CD4-positive, alpha-beta T cell treated with Interleukin-17A for 1 hour (primary cell): Measurements from ENCODE around the gene IL1F10.

Source experiments
- DNase-seq: peaks from one replicate; pipeline ENCODE4 v3.0.0-alpha.2; 2020

The IL1F10 gene, protein sequence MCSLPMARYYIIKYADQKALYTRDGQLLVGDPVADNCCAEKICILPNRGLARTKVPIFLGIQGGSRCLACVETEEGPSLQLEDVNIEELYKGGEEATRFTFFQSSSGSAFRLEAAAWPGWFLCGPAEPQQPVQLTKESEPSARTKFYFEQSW

DNA sequence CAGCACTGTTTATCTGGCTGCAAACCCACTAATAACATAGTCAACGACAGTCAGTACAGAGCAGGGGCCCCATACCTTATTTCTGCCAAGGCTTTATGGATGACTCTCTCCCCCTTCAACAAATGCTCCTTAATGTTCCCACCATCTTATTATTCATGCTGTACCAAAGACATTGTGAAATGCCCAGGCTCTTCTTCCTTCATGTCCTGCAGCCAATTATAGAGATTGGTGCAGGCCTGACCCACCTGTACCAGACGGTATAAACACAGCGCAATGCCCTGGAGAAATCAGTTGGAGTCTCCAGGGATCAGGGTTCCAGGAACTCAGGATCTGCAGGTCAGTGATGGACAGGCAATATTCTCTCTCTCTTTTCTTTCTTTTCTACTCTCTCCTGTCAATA, at the start of gene IL1F10:
Gene IL1F10 (plus strand): TSS at position 290 of the 400 bp plus-strand sequence. CDS start 4,769 bp downstream, outside the sequence.
- DNase-seq: no peak

DNA sequence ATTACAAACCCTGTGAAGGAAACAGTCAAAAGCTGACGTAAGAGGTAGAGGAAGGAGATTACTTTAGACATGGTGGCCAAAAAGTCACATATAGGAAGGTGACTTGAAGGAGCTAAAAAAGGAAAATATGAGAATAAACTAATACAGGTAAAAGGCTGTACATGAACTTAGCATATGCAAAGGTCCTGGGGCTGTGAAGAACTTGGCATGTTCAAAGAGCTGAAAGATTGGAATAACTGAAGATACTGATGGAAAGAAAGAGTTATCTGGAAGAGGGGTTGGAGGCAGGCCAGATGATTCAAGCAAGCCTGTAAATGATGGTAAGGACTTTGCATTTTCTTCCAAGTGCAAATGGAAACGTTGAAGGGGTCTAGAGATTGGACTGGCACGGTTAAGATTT, 49.3 kb upstream of the IL1F10 start:
- DNase-seq: no peak

DNA sequence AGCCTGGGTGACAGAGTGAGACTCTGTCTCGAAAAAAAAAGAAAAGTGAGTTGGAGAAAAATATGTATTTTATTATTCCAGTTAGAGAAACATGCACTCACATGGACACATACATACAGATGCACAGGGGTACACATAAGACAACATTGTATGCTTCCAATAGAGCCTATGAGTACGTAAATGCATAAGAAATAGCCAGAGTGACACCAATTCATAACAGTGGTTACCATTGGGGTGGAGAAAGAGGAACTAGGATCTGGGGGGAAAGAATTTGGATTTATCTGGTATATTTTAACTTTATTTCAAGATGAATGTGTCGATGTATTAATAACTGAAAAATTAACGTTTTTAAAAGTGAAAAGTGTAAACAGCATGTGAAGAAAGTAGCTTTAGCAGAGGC, 46.5 kb upstream of the IL1F10 start:
- no peak for DNase-seq

DNA sequence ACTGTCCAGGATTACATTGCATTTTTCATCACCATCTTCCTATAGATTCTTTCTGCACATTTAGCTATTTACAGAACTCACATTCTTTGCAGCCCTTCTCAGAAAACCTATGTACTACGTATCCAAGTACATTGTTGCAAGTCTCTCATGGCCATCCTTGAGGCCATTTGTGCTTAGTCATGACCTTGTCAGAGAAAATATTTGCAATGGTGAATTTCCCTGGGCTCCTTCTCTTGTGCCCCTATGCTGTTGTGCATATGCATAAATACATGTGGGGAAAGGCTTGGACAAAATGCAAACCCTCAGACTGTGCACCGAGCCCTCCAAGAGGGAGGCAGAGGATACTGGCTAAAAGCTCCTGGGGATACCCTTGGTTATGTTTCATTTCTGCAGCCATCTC, 43.0 kb upstream of the IL1F10 start:
- no peak for DNase-seq

DNA sequence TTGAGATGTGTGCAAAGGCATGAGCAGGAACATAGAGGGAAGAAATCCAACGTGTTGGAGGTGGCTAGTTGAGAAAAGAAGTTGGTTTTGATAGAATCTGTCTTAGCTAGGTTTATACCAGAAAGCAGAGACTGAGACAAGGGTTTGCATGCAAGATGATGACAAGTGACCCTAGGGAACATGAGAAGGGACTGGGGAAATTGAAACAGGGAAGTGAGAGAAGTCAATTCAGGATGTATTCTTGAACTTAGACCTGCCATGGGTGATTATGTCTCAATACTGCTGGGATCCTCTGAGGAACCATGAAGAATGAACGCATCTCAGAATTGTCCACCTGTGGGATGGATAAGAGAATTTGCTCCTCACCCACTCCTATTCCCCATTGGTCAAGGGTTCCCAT, 42.0 kb upstream of the IL1F10 start:
- DNase-seq: no peak

DNA sequence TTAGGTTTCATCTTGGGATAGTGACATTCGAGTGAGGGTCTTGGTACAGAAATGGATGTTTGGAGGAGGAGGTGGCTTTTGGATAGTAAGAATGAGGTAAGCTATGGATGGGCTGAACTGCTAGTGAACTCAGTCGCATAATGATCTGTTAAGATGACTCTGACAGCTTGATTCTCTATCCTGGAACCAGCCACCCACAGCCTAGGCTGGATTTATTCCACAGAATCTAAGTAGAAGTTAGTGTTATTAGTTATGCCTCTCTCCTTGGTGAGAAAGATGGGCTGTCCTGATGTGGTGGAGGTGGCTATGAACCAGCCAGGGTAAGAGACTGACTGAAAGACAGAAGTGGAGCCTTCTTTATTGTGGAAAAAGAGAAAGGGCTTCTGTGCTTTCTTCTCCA, 40.1 kb upstream of the IL1F10 start:
- DNase-seq: no peak

DNA sequence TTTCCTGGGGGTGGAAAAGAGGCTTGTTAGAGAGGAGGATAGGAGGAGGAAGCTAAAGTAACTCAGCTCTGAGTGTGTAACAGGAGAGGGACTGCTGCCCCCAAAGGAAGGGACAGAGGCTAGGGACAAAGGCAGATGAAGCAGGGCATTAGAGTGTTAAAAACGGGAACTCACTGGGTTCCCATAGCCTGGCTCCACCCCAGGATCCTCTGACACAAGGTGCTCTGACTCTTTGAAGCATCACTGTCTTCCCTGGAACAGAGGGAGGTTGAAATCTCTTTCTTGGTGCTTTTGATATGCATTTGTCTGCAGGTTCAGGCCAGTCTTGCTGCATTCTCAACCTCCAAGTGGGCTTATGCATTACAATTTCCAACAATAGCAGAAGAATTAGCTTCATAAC, 39.7 kb upstream of the IL1F10 start:
- DNase-seq: no peak

DNA sequence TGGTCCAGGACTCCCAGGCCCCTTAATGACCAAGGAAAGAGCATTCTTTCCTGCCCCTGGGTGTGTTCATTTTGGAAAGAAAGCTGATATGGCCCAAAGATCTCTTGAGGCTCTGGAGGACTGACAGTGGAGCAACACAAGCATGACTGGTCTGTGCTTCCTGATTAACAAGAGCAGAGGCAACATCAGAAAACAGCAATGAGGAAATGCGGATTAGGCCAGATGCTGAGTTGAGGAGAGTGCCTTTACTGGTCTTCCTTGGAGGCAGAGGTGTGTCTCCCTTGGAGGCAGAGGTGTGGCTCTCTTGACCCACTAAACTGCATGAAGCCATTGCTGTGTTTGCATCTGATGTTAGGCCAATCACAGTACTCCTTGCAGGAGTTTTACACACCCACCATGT, 35.0 kb upstream of the IL1F10 start:
- DNase-seq: no peak

DNA sequence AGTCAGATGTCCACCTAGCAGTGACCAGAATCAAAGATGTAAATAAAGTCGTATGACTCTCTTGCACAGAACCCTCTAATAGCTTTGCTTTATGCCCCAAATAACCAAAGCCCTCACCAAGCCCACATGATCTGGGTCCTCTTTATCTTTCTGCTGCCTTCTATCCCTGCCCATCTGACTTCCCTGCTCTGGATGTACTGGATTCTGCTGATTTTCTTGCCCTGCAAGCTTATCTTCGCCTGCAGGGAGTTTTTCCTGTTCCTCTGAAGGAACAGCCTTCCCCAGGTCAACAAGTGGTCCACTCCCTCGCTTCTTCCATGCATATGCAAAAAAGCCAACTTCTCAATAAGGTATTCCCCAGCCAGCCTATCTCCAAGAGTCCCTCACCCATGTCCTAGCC, 33.8 kb upstream of the IL1F10 start:
- DNase-seq: no peak

DNA sequence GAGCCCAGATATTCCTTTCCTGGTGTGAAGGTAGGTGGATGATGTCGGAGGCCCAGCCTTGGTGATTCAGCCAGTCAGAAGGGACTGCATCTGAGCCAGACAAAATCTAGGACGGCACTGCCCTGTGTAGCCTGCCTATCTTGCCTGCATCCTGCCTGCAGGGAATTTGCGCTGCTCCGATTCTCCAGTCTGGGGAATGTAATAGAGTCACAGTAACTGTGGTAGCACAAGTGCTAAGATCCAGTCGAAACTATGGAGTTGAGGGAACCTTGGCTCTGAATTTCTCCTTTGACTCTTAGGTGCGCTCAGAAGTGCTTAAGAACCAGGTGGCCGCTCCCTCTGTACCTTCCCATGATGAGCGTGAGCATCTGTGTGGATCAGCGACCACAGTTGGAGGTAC, 31.0 kb upstream of the IL1F10 start:
- DNase-seq: no peak

DNA sequence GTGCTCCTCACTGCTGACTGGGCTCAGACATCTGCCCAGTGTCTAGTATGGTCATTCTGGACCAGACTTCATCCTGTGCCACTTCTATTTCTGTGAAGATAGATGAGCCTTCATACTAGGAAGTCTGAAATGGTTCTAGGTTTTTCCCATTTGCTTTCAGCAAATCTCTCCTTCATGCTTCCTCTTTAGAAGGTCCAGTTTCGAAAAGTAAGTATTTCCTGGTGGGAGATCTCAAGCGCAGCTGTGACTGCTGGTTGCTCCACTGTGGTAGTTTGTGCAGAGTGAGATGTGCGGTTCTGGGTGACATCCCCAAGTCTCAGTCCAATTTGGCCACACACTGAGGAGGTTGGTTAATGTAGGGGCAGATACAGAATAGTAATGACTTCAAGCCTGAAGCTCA, 29.5 kb upstream of the IL1F10 start:
- DNase-seq: no peak

DNA sequence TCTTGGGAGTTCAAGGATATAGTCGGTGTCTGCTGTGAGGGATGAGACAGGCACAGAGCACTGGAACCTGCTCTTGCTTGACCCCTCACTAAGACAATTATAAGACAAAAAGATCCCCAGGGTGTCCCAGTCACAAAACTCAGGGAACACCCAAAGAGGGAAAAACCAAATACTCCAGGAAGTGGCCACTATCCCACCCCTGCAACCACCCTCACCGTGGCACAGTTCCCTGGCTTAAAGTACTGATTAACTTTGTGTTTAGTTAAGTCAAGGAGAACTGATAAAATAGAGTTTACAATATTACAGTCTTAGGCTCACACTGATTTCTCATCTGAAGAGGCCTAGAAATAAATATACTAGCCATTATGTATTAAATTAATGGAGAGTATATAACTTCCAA, 28.6 kb upstream of the IL1F10 start:
- no peak for DNase-seq

DNA sequence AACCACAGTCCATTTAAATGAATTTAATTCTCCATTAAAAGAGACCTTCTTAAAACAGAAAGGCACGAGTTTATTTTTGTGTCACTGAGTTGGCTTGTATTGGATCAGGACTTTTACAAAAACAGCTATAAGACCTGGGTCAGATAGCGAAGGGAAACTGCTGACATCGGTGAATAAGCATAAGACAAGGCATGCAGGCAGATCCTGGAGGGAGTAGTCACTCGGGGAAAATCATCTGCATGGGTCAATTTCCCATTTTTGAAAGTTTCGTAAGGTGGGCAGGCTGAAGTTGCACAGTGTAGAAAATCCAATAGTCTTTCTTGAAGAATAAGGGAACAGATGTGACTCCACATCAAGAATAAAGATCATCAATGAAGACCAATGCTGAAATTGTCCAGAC, 28.1 kb upstream of the IL1F10 start:
- DNase-seq: no peak

DNA sequence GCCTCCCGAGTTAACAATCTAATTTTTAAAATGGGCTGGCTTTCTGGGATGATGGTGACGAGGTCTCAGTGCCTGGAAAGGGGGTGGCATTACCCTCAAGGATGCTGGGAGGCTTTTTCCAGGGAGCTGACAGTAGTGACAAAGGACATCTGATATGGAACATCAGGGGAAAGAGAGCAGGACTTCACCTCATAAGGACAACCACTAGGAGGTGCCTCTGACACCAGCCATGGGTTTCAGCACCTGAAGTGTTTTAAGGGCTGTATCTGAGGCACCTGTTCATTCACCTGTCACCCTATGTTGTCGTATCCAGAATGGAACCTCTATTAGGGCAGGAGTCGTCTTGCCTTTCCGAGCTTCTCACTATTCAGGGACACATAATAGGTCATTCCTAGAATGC, 25.9 kb upstream of the IL1F10 start:
- no peak for DNase-seq

DNA sequence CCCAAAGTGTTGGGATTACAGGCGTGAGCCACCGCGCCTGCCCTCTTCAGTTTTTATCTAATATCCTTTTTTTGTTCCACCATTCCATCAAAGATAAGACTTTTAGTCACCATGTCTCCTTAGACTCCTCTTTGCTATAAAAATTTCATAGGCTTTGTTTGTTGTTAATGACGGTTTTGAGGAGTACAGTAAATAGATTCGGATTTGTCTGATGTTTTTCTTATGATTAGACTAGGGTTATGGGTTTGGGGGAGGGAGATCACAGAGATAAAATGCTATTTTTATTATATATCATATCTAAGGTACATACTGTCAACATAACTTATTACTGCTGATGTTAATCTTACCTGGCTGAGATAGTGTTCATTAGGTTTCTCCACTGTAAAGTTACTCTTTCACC, 21.3 kb upstream of the IL1F10 start:
- no peak for DNase-seq

DNA sequence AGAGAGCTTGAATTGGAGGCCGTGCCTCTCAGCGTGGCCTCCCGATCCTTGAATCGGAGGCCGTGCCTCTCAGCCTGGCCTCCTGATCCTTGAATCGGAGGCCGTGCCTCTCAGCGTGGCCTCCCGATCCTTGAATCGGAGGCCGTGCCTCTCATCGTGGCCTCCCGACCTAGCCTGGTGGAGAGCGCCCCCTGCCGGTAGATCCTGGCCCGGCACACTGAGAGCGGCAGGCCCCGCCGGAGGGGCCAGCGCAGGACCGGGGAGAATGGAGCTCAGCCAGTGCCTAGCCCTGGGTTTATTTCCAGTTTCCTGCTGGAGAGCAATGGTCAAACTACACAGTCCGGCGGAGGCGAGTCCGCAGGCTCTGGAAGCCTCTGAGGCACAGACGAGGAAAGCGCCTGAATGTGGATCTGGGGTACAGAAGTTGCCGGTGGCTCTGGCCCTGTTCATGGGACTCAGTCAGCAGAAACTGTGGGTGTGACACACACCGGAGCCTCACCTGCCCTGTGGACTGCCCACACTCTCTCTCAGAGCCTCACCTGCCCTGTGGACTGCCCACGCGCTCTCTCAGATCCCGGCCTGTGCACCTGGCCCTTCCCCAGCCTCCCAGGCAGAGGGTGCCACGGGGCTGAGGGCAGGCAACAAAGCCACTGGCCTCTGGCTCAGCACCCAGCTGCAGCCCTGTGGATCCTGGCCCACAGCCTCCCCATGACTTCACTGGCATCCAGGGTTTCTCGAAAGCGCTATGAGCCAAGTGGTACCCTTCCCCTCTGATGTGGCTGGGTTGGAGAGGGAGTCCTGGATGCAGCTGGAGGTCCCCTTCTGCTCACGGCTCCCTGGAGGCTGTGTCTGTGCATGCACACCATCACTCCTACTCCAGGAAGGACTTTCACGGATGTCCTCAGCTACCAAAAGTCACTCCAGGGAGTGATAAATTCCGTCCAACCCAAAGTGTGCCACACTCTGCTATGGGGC, 16.6 kb upstream of the IL1F10 start:
- no peak for DNase-seq

DNA sequence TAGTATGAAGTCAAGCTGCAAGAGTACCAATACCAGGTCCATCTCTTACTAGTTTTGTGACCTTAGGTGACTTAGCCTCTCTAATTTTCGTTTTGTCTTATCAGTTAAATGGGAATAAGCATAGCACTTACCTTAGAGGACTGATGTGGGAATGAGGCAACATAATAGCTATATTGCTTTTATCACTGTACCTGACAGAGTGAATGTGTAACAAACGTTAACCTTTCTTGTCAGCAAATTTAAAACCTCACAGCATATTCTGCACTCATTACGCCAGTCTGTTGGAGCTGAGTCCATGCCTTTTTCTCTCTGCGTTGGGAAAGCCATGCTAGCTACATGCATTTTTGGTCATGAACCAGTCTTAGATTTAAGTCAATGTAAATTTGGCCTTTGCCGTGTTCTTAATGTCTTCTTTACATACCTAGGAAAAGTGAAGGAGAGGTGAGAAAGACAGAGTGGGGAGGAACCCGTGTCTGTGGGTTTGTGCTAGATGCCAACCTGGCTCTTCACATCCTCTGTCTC, 15.3 kb upstream of the IL1F10 start, which contains the start of gene IL36B:
Gene IL36B (minus strand): TSS at position 472 of the 522 bp plus-strand sequence.
- DNase-seq: no peak

DNA sequence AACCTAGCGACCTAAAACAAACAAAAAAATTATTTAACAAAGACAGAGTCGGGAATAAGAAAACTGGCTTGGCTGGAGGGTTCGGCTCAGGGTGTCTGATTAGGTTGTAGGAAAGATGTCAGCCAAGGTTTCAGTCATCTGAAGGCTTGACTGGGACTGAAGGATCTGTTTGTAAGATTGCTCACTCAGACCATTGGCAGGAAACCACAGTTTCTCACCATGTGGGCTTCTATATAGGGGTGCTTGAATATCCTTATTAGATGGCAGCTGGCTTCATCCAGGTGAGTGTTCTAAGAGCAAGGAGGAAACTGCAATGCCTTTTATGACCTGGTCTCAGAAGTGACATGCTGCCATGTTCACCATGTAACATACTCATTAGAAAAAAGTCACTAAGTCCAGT, 14.1 kb upstream of the IL1F10 start:
- no peak for DNase-seq

DNA sequence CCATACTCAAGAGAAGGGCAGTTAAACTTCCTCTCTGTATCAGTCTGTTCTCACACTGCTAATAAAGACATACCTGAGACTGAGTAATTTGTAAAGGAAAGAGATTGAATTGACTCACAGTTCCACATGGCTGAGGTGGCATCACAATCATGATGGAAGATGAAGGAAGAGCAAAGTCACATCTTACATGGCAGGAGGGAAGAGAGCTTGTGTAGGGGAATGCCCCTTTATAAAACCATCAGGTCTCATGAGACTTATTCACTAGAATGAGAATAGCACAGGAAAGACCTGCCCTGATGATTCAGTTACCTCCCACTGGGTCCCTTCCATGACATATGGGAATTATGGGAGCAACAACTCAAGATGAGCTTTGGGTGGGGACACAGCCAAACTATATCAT, 13.7 kb upstream of the IL1F10 start:
- no peak for DNase-seq

DNA sequence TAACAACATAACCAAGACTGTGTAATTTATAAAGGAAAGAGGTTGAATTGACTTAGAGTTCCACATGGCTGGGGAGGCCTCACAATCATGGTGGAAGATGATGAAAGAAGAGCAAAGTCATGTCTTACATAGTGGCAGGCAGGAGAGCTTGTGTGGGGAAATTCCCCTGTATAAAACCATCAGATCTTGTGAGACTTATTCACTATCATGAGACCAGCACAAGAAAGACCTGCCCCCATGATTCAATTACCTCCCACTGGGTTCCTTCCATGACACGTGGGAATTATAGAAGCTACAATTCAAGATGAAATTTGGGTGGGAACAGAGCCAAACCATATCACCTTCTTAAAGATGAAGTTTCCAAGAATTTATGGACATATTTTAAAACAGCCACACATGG, 11.2 kb upstream of the IL1F10 start:
- DNase-seq: no peak

DNA sequence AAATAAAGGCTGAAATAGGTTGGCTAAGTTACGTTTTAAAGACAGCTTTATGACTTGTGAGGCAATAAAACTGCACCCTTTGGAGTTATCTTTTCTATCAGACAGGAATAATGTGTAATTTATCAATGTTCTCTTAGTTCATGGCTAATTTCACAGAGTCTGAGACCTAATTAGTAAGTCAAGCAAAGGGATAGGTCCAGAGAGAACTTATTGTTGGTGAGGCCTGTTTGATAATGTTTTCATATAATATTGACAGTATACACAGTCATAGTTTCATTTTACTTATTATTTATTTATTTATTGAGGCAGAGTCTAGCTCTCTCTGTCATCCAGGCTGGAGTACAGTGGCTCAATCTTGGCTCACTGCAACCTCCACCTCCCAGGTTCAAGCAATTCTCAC, 10.7 kb upstream of the IL1F10 start:
- no peak for DNase-seq

DNA sequence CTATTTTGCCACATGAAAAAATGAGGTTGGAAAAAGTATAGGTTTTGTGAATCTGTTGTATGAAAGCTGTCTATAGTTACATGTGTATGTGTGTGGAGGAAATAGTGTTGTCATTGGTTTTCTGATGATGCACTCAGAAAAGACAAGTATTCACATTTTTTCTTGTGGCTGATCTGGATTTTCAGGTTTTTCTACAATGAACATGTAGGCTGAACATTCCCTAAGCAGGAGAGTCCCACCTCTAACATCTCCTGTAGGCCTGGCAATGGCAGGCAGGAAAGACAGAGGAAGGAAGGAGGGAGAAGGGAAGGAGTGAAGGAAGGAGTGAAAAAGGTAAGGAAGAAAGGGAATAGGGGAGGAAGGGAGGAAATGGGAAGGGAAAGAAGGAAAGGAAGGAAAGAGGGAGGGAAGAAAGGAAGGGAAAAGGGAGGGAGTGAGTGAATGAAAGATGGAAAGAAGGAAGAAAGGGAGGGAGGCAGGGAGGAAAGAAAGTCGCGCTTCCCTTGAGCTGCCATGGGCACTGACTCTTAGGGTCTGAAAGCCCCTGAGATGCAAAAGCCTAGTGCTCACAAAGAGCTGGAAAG, 9.3 kb upstream of the IL1F10 start:
- no peak for DNase-seq

DNA sequence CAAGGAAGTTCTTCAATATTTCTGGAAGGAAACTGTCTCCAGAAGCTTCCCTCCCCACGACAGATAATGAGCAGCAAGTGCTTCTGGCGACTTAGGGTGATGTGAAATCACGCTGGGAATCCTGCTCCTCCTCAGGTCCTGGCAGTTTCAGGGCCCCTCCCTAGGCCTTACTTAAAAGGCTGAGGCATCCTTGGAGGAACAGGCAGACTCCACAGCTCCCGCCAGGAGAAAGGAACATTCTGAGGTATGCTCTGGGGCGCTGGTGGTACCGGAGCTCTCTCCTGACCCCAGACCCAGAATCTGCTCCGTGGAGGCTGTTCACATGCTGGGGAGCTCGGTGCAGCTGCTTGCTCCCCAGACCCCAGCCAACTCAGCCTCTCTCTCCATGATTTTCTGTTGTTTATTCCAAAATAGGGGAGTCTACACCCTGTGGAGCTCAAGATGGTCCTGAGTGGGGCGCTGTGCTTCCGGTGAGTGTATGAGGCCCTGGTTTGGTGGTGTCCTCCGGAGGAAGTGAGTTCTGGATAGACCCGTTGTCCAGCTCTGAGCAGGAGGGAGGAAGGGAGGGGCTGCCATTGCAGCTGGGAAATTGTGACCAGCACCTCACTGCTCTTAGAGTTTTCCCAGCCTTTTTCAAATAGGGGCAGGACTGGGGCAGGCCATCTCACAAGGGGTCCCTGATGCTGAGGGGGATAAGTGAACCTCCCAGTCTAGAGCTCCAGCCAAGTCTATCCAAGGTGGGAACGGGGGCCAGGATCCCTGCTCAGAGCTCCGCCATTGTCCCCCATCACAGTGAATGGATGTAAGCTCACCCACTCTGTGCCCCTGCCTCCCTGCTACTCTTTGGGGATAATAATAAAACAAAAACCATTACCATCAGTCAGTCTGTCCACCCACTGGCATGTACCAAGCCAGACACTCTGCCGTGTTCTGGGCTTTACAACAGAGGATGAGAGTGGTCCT, 8.5 kb upstream of the IL1F10 start, which contains the start of gene IL36RN:
Gene IL36RN (plus strand): TSS at position 201 of the 963 bp plus-strand sequence. CDS start 241 bp downstream, at position 442.
- no peak for DNase-seq
